ENCODE results near the gene COL13A1. TPM values are rescaled to one million over a fixed set of nuclear protein-coding genes. Genes with fewer than 3 reads are reported as not detected.

COL13A1 gene
- total RNA-seq, 4 donors from 2014 or later: 1.2 to 6.8 (median 3.9) TPM

DNA sequence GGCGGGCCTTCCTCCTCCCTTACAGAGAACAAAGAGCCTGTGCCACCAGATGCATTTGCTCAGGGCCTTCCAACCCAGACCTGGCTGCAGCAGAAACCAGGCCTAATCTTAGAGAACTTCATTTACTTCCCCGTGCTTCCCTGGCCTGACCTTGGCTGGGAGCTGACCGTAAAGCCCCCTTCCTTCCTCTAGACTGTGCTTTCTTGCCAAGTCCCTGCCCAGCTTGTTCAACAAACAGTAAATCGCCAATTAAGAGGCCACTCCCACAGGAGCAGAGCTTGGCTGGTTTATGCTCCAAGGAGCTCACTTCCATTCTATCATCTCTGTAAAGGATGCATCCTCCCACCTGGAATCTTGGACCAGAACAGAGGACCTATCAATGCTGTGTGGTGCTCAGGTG is 110.9 kb downstream of the COL13A1 start:
- Histone ChIP-seq H3K36me3 (no peaks in the 10 kb centered on the region), H3K4me3 (no peak overlapping the region), H3K9me3 (no peaks in the 10 kb centered on the region), H3K27ac (peak overlapping the region in 1 of 4 donors; percentile 73), H3K4me1 (peaks cover 0 to 48% (median 21%) of the 10 kb centered on the region in 3 donors), H3K27me3 (no peaks in the 10 kb centered on the region)
- no peak for TF ChIP-seq EP300 (IDR thresholded peaks at IDR 0.05)
- TF ChIP-seq POLR2A (IDR thresholded peaks at IDR 0.05): no peak
- no peak for TF ChIP-seq POLR2AphosphoS5 (IDR thresholded peaks at IDR 0.05)
- TF ChIP-seq, protein P1, sequence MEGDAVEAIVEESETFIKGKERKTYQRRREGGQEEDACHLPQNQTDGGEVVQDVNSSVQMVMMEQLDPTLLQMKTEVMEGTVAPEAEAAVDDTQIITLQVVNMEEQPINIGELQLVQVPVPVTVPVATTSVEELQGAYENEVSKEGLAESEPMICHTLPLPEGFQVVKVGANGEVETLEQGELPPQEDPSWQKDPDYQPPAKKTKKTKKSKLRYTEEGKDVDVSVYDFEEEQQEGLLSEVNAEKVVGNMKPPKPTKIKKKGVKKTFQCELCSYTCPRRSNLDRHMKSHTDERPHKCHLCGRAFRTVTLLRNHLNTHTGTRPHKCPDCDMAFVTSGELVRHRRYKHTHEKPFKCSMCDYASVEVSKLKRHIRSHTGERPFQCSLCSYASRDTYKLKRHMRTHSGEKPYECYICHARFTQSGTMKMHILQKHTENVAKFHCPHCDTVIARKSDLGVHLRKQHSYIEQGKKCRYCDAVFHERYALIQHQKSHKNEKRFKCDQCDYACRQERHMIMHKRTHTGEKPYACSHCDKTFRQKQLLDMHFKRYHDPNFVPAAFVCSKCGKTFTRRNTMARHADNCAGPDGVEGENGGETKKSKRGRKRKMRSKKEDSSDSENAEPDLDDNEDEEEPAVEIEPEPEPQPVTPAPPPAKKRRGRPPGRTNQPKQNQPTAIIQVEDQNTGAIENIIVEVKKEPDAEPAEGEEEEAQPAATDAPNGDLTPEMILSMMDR (IDR thresholded peaks at IDR 0.05): no peak
- no CpG with 5 or more reads among the region's 4 CpGs for WGBS, 2 donors (ENCODE audit: low coverage in 1 of 2)
- no peak for ATAC-seq

DNA sequence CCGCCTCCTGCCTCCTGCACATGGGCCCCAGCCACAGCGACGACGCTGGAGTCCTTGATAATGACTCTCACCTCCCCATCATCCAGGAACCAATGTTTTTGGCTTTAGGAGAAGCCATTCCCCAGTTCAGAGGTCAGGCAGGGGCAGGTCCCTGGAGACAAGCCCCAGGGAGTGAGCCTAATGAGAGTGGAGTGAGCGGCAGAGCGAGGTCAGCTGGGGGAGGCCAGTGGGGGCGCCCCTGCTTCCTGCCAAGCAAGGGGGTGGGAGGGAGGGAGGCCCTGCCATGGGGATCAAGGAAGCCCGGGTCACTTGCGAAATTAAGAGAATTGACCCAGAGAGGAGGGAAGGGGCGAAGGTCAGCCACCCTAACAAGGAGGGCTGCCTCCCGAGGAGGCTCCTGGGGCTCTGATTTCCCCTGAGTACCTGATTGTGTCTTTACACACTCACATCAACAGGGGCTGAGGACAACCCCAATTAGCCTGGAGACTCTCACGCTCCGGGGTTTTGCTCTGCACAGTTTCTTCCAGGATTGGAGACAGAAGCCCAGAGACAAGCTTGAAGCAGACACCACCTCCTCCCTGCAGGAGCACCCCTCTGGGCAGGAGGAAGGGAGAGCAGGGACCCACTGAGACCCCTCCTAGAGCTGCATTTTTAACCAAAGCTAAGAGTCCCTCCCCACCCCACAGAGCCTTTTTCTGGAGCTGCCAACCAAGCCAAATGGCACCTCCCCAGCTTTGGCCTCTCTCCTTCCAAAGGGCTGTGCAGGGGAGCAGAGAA is 112.1 kb downstream of the COL13A1 start:
- Histone ChIP-seq H3K27me3 (peaks cover 5% of the 10 kb centered on the region), H3K36me3 (no peaks in the 10 kb centered on the region), H3K4me3 (no peak overlapping the region), H3K4me1 (peaks cover 0 to 48% (median 21%) of the 10 kb centered on the region in 3 donors), H3K9me3 (no peaks in the 10 kb centered on the region), H3K27ac (no peak overlapping the region)
- TF ChIP-seq EP300 (IDR thresholded peaks at IDR 0.05) (no peak), POLR2AphosphoS5 (IDR thresholded peaks at IDR 0.05) (no peak), POLR2A (IDR thresholded peaks at IDR 0.05) (no peak)
- TF ChIP-seq, protein P1 (IDR thresholded peaks at IDR 0.05): no peak
- ATAC-seq: no peak
- WGBS, 2 donors (ENCODE audit: low coverage in 1 of 2): 78% methylated on average over 8 of the region's 13 CpGs; no CpG with 5 or more reads in 1 of the 2 donors

- no peaks in the 10 kb centered on the region for H3K36me3 ChIP-seq
- peak; percentile 70 for ATAC-seq
- peaks cover 0 to 48% (median 21%) of the 10 kb centered on the region in 3 donors for H3K4me1 ChIP-seq
- no peaks in the 10 kb centered on the region for H3K9me3 ChIP-seq
- H3K27me3 ChIP-seq: peaks cover 5% of the 10 kb centered on the region
- WGBS, 2 donors (ENCODE audit: low coverage in 1 of 2): 8 to 13% methylated on average over 3 to 11 of the region's 13 CpGs
- TF ChIP-seq POLR2AphosphoS5 (IDR thresholded peaks at IDR 0.05): no peak
- TF ChIP-seq, protein P1 (IDR thresholded peaks at IDR 0.05): peak in 3 of 4 experiments; percentile 90 to 97 (median 97)
- no peak overlapping the region for H3K4me3 ChIP-seq
- no peak overlapping the region for H3K27ac ChIP-seq
Observed at GRCh38 chr10:69914398-69915214, 112.9 kb downstream of the COL13A1 start.

DNA sequence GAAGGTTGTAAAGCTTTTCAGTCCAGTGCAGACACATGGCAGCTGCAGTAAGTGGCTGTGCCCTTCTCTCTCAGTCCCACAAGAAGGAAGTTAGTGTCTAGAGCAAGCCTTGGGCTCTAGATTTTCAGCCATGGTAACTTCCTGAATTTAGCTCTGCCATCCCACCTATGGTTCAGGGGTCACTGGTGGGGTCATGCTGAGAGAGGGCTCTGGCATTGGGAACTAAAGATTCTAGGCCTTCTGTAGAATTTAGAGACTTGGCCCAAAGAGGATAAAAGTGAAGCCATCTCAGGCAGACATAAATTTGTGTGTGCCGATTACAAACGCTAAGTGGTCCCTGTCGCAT is 113.5 kb downstream of the COL13A1 start:
- Histone ChIP-seq H3K4me1 (peaks cover 0 to 45% (median 21%) of the 10 kb centered on the region in 3 donors), H3K27me3 (peaks cover 5% of the 10 kb centered on the region), H3K9me3 (no peaks in the 10 kb centered on the region), H3K27ac (no peak overlapping the region), H3K36me3 (no peaks in the 10 kb centered on the region), H3K4me3 (no peak overlapping the region)
- ATAC-seq: no peak
- no peak for TF ChIP-seq EP300 (IDR thresholded peaks at IDR 0.05)
- TF ChIP-seq, protein P1 (IDR thresholded peaks at IDR 0.05): no peak
- no peak for TF ChIP-seq POLR2A (IDR thresholded peaks at IDR 0.05)
- no peak for TF ChIP-seq POLR2AphosphoS5 (IDR thresholded peaks at IDR 0.05)
- WGBS, 2 donors (ENCODE audit: low coverage in 1 of 2): 90% methylated on average over 2 of the region's 3 CpGs; no CpG with 5 or more reads in 1 of the 2 donors
